ENCODE results near the gene ZBTB9.

- TF ChIP-seq, protein P1, sequence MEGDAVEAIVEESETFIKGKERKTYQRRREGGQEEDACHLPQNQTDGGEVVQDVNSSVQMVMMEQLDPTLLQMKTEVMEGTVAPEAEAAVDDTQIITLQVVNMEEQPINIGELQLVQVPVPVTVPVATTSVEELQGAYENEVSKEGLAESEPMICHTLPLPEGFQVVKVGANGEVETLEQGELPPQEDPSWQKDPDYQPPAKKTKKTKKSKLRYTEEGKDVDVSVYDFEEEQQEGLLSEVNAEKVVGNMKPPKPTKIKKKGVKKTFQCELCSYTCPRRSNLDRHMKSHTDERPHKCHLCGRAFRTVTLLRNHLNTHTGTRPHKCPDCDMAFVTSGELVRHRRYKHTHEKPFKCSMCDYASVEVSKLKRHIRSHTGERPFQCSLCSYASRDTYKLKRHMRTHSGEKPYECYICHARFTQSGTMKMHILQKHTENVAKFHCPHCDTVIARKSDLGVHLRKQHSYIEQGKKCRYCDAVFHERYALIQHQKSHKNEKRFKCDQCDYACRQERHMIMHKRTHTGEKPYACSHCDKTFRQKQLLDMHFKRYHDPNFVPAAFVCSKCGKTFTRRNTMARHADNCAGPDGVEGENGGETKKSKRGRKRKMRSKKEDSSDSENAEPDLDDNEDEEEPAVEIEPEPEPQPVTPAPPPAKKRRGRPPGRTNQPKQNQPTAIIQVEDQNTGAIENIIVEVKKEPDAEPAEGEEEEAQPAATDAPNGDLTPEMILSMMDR (IDR thresholded peaks at IDR 0.05): no peak
- no peak for TF ChIP-seq POLR2A (IDR thresholded peaks at IDR 0.05)
Measured at GRCh38 chr6:33427585-33428223, 26.7 kb upstream of the ZBTB9 start.

All from uterus (tissue), 2 donors.